ENCODE measurements around the gene COL6A2. TPM values are rescaled to one million over a fixed set of nuclear protein-coding genes. Genes with fewer than 3 reads are reported as not detected.

Gene COL6A2
- polyA plus RNA-seq, 3 donors from 2014 or later: 4.4 to 46.6 (median 30.6) TPM

DNA sequence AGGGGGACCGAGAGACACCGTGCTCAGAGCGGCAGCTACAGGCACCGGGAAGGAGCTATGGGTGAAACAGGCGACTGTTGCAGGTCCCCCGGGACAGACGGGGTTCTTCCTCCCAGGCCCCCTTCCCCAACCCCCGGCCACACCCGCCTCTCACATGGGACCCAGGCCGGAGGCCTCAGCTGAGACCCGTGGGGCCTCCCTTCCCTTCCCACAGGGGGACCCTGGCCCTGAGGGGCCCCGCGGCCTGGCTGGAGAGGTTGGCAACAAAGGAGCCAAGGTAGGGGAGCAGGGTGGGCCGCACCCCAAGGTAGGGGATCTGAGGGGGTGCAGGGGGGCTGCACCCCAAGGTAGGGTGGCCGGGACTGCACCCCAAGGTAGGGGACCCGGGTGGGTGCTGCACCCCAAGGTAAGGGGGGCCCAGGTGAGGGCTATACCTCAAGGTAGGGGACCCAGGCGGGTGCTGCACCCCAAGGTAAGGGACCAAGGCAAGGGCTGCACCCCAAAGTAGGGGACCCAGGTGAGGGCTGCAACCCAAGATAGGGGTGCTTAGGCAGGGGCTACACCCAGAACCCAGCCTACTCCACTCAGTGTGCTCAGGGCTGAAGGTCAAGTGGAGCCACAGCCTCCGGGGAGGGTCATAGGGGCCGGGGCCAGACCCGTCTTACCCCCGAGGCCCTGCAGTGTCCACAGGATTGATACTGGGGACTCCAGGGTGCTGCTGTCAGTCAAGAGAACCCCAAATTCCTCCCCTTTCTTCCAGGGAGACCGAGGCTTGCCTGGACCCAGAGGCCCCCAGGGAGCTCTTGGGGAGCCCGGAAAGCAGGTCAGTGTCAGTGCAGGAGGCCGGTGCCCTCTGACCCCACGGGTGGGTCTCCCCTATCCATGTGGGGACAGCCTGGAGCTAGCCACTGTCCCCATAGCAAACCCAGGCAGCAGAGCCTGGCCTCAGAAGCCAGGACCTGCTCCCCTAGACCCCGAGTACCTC, 22.7 kb downstream of the COL6A2 start:
- H3K4me1 Mint-ChIP-seq: no peaks in the 10 kb centered on the region
- DNase-seq: no peak
- no peak overlapping the region for H3K27ac Mint-ChIP-seq
- peaks cover 0 to 4% (median 2%) of the 10 kb centered on the region in 3 donors for H3K27me3 Mint-ChIP-seq (ENCODE audit: low read depth in 3 of 3)
- H3K36me3 Mint-ChIP-seq: no peaks in the 10 kb centered on the region
- no peak overlapping the region for H3K4me3 Mint-ChIP-seq
- H3K9me3 Mint-ChIP-seq: no peaks in the 10 kb centered on the region

DNA sequence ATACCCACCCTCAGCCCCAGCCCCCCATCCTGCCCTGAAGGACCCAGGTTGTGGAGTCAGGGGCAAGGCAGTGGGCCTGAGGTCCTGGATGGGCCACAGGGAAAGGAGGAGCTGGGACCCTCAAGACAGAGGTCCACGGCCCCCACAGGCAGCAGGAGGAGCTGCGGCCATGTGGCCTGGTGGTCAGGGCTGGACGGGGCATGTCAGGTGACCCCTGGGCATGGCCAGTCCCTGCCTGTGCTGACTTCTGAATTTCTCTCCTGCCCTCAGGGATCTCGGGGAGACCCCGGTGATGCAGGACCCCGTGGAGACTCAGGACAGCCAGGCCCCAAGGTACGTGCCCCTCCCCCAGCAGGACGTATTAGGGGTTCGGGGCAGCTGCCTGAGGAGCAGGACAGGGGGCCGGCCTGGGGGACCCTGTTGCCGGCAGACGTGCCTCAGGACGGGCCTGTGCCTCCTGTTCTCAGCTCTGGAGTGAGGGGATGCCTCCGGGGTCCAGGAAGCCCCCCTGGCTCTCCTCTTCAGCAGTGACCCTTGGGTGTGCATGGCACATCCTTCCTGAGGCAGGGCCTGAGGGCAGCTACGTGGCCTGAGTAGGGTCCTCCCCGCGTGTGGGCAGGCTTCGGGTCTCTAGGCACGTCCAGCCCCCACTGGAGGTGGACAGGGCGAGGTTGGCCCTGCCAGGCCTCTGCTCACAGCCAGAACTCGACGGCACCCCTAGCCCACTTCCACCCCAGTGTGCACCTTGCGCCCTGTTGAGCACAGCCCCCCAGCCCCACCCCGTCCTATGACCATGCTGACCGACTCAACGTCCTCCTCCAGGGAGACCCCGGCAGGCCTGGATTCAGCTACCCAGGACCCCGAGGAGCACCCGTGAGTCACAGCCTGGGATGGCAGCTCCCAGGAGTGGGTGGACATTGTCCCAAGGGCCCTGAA, 23.6 kb downstream of the COL6A2 start:
- DNase-seq: no peak
- Mint-ChIP-seq H3K36me3 (no peaks in the 10 kb centered on the region), H3K9me3 (no peaks in the 10 kb centered on the region), H3K4me1 (no peaks in the 10 kb centered on the region), H3K27ac (no peak overlapping the region), H3K4me3 (no peak overlapping the region), H3K27me3 (ENCODE audit: low read depth in 3 of 3) (peaks cover 0 to 4% (median 2%) of the 10 kb centered on the region in 3 donors)

DNA sequence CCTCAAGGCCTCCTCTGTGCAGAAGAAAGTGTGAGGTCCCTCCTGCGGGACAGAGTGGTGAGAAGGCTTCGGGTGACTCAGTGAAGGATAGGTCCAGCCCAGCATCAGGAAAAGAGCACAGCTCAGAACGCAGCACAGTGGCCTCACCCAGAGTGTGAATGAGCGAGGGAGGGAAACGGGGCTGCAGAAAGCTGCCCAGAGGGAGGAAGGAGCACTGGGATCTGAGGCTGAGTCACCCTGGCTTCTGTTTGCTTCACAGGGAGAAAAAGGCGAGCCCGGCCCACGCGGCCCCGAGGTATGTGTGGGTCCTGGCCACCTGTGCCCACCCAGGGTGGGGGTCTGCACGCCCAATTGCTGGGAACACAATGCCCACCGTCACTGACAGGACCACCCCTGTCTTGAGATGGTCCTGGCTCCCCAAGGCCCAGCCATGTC, 24.3 kb downstream of the COL6A2 start:
- Mint-ChIP-seq H3K9me3 (no peaks in the 10 kb centered on the region), H3K4me1 (no peaks in the 10 kb centered on the region), H3K36me3 (no peaks in the 10 kb centered on the region), H3K27me3 (ENCODE audit: low read depth in 3 of 3) (peaks cover 0 to 4% (median 2%) of the 10 kb centered on the region in 3 donors), H3K27ac (no peak overlapping the region), H3K4me3 (no peak overlapping the region)
- no peak for DNase-seq

DNA sequence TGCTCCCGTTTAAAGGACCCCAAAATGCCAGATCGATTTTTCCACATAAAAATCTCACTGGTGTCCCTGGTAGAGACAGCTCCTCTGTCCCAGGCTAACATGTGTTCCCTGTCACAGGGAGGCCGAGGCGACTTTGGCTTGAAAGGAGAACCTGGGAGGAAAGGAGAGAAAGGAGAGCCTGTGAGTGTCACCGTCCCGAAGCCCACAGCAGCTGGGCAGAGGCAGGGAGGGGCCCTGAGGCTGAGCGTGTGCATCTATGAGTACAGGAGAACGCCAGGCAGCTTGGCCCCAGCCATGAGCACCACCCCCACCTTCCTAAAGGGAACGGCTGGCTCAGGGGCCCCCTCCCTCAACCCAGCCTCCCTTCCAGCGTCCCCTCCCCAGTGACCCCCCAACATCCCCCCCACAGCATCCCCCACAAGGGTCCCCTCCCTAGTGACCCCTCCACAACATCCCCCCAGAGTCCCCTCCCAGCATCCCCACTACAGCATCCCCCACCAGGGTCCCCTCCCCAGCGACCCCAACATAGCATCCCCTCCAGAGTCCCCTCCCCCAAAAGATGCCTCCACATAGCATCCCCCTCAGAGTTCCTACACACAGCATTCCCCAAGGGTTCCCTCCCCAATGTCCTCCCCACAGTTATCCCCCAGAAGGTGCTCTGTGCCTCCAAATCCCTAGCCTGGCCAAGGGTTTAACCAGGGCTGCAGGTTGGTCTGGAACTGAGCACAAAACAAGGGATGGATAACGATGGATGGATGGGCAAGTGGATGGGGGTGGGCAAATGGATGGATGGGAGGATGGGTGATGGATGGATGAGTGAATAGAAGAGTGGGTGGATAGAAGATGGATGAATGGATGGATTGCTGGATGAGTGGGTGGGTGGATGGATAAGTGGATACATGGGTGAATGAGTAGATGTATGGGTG, 25.1 kb downstream of the COL6A2 start:
- Mint-ChIP-seq H3K4me3 (no peak overlapping the region), H3K36me3 (no peaks in the 10 kb centered on the region), H3K27ac (no peak overlapping the region), H3K4me1 (no peaks in the 10 kb centered on the region), H3K27me3 (ENCODE audit: low read depth in 3 of 3) (peaks cover 0 to 4% (median 2%) of the 10 kb centered on the region in 3 donors), H3K9me3 (no peaks in the 10 kb centered on the region)
- DNase-seq: no peak

DNA sequence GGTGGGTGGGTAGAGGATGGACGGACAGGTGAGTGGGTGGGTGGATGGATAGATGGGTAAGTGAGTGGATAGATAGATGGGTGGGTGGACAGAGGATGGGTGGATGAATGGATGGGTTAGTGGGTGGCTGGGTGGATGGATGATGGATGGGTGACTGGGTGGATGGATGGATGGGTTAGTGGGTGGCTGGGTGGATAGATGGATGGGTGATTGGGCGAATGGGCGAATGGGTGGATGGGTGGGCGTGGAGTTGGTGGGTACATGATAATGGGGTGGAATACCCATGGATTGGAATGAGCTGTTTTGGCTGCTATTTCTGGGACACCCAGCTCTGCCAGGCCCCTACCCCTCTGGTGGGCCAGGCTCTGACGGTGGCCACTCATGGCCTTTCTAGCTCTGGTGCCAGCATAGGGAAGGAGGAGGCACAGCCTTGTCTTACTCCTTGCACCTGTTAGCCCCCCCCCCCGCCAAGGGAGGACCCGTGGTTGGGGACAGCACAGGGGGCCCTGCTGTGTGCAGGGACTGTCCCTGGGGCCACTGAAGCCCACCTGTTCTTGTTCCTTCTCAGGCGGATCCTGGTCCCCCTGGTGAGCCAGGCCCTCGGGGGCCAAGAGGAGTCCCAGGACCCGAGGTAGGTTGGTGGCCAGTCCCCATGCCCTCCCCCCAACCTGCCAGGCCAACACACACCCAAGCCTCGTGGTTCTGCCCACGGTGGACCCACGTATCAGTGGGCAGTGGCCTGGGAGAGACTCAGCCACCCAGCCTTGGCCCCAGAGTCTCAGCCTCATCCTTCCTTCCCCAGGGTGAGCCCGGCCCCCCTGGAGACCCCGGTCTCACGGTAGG, 26.4 kb downstream of the COL6A2 start:
- no peak overlapping the region for H3K27ac Mint-ChIP-seq
- no peaks in the 10 kb centered on the region for H3K9me3 Mint-ChIP-seq
- no peaks in the 10 kb centered on the region for H3K4me1 Mint-ChIP-seq
- peaks cover 2 to 4% (median 2%) of the 10 kb centered on the region in 3 donors for H3K27me3 Mint-ChIP-seq (ENCODE audit: low read depth in 3 of 3)
- no peaks in the 10 kb centered on the region for H3K36me3 Mint-ChIP-seq
- no peak overlapping the region for H3K4me3 Mint-ChIP-seq
- DNase-seq: no peak

DNA sequence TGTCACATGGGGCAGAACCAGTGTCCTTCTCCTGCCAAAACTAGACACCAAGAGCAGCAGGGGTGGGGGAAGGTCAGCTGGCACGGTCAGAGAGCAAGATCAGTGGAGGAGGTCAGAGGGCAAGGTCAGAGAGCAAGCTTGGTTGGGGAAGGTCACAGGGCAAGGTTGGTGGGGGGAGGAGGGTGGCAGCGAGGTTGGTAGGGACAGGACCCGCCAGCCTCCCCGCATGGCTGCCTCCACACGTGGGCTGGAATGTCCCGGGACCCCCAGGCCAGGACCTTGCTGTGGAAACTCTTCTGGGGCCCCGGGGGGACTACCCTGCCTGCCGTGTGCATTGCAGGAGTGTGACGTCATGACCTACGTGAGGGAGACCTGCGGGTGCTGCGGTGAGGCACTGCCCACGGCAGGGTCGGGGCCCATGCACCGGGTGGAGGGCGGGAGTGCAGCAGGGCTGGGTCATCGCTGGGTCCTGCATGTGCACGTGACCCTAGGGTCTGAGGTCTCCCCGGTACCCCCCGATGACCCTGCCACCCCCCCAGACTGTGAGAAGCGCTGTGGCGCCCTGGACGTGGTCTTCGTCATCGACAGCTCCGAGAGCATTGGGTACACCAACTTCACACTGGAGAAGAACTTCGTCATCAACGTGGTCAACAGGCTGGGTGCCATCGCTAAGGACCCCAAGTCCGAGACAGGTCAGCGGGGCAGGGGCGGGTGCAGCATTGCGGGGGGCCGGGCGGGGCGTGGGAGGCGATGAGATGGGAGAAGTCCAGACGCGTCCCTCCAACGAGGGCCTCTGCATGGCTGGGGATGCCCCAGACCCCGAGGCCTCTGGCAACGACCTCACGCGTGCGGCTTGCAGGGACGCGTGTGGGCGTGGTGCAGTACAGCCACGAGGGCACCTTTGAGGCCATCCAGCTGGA, 27.3 kb downstream of the COL6A2 start:
- Mint-ChIP-seq H3K27me3 (ENCODE audit: low read depth in 3 of 3) (peaks cover 2 to 5% (median 4%) of the 10 kb centered on the region in 3 donors), H3K36me3 (no peaks in the 10 kb centered on the region), H3K4me1 (no peaks in the 10 kb centered on the region), H3K9me3 (no peaks in the 10 kb centered on the region), H3K27ac (no peak overlapping the region), H3K4me3 (no peak overlapping the region)
- no peak for DNase-seq

DNA sequence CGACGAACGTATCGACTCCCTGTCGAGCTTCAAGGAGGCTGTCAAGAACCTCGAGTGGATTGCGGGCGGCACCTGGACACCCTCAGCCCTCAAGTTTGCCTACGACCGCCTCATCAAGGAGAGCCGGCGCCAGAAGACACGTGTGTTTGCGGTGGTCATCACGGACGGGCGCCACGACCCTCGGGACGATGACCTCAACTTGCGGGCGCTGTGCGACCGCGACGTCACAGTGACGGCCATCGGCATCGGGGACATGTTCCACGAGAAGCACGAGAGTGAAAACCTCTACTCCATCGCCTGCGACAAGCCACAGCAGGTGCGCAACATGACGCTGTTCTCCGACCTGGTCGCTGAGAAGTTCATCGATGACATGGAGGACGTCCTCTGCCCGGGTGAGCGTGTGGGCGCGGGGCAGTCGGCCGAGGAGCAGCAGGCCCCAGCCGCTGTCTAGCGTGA, 28.0 kb downstream of the COL6A2 start:
- Mint-ChIP-seq H3K36me3 (no peaks in the 10 kb centered on the region), H3K27me3 (ENCODE audit: low read depth in 3 of 3) (peaks cover 2 to 5% (median 4%) of the 10 kb centered on the region in 3 donors), H3K27ac (no peak overlapping the region), H3K4me1 (no peaks in the 10 kb centered on the region), H3K4me3 (no peak overlapping the region), H3K9me3 (no peaks in the 10 kb centered on the region)
- DNase-seq: no peak

DNA sequence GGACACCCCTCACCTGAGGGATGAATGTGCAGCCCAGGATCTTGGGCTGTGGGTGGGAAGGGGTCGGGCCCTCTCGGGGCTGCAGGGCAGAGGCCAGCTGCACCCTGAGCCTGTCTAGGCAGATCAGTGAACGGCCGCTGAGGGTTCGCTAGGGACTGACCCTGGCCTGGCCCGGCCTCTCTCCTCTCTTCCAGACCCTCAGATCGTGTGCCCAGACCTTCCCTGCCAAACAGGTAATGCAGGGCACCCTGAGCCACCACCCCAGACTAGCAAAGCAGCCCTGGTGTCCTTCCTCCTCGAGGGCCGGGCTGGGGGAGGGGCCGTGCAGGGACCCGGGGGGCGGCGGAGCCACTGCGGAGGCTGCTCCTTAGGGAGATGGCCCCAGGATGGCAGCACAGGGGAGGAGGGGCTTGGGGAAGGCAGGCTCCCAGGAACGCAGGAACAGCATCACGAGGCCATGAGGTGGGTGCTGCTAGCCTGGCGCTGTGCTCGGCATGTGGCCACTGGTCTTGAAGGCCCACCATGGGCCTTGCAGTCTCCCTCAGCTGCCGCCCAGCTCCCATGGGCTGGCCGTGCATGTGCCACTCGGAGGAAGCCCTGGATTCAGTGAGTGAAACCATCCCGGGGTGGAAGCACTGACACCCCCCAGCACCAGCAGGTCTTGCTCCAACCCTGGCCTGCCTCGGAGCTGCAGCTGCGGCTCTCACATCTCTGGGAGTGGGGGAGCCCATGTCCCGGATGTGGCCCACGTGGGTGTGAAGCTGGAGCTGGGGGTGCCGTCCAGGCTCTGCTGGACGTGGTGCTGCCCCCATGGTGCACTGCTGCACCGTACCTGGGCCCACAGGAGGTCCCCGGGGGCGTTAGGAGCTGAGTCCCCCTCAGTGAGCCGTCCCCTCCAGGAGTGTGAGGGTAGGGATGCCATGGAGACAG, 28.7 kb downstream of the COL6A2 start:
- Mint-ChIP-seq H3K27me3 (ENCODE audit: low read depth in 3 of 3) (peaks cover 2 to 5% (median 3%) of the 10 kb centered on the region in 3 donors), H3K36me3 (no peaks in the 10 kb centered on the region), H3K27ac (no peak overlapping the region), H3K9me3 (no peaks in the 10 kb centered on the region), H3K4me3 (no peak overlapping the region), H3K4me1 (no peaks in the 10 kb centered on the region)
- DNase-seq: no peak

DNA sequence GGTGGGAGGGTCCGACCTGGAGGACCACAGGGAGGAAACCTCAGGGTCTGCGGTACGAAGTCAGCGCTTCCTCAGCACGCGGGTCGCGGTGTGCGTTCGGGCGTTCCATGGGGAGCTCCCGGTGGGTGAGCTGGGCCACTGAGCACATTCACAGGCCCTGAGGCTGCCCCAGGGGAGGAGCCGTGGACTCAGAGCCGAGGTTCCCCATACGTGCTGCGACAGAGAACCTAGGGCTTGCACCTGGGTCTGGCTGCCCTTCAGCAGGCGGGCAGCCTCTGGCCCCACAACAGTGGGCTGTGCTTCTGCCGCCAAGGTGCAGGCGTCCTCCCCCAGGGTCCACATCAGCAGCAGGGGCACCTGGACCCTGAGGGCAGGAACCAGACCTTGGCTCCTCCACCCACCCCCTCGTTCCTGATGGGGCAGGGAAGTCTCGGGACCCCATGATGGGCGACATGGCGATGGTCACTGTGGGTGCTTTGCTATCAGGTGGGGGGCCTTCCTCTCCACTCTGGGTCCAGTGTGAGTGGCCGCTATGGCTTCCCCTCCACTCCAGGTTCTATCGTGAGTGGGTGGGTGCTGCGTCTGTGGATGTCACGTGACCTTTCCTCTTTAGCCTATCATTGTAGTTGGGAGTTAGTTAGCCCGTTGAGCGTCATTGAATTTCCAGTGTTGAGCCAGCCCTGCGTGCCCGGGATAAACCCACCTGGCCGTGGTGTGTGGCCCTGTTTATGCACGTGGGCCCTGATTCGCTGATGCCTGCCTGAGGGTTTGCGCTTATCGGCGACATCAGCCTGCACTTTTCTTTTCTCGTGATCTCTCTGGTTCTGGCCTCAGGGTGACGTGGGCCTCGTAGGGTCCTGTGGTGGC, 29.6 kb downstream of the COL6A2 start:
- Mint-ChIP-seq H3K27me3 (ENCODE audit: low read depth in 3 of 3) (peaks cover 0 to 5% (median 3%) of the 10 kb centered on the region in 3 donors), H3K4me1 (no peaks in the 10 kb centered on the region), H3K9me3 (no peaks in the 10 kb centered on the region), H3K27ac (no peak overlapping the region), H3K36me3 (no peaks in the 10 kb centered on the region), H3K4me3 (no peak overlapping the region)
- DNase-seq: no peak
